ENCODE measurements around the gene KDF1.
"Not testable (repeated sequence)": the region's sequence is repeated elsewhere in the genome, so short reads cannot be mapped to it uniquely, and the experiment has no call there.

Gene KDF1

DNA sequence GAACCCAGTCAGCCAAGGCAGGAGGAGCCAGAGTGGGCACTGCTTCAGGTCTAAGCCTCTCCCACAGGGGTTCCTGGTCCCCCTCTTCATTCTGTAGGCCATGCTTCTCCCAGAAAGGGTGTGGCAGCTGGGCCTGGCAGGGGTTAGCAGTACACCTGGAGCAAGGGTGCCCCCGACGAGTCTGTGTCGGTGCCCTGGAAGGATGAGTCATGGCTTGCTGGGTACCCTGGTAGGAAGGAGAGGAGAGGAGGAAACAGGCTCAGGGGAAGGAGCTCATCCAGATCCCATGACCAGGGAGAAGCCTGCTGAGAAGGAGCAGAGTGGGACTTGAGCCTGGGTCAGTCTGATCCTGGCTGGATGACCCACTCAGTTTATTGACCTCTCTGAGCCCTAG is 10.3 kb downstream of the KDF1 start:
- Mint-ChIP-seq H3K36me3 (peaks cover 13% of the 10 kb centered on the region), H3K9me3 (no peaks in the 10 kb centered on the region), H3K4me3 (no peak overlapping the region), H3K4me1 (no peaks in the 10 kb centered on the region), H3K27me3 (no peaks in the 10 kb centered on the region), H3K27ac (no peak overlapping the region)

DNA sequence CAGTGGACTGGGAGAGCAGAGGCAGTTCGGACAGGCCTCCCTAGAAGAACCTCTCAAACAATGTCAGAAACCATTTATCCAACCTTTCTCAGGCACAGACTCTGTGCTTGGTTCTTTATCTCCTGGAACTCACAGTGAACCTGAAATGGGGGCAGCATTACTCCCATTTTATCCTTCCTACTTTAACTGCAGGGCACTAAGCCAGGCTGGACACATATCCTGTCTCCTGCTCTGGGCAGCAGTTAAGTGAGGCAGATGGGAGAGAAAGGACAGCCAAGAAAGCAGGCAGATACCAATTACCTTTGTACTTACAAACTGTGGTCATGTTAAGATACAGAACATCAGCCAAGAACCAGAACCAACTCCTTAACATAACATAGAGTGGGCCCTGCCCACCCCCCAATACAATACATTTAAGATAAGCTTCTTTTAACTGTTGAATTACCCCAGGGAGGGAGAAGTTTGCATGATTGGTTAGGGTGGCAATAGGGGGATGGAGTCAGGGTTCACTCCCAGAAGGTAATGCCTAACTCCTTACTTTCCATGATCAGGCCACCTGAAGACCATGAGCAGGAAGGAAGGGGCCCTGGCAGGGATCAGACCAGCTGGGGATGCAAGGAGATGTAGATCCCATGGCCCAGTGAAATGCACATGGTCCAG is 10.9 kb downstream of the KDF1 start:
- Mint-ChIP-seq H3K36me3 (peaks cover 13% of the 10 kb centered on the region), H3K9me3 (no peaks in the 10 kb centered on the region), H3K27ac (no peak overlapping the region), H3K4me1 (no peaks in the 10 kb centered on the region), H3K27me3 (no peaks in the 10 kb centered on the region), H3K4me3 (no peak overlapping the region)

DNA sequence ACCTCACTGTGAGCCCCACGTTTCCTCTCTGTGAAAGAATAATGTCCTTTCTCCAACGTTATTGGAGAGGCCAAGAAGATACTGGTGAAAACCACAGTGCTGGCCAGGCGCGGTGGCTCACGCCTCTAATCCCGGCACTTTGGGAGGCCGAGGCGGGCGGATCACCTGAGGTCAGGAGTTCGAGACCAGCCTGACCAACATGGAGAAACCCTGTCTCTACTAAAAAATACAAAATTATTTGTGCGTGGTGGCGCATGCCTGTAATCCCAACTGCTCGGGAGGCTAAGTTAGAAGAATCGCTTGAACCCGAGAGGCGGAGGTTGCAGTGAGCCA is 11.6 kb downstream of the KDF1 start:
- H3K27me3 Mint-ChIP-seq, H3K4me3 Mint-ChIP-seq, H3K4me1 Mint-ChIP-seq, H3K27ac Mint-ChIP-seq, H3K9me3 Mint-ChIP-seq: not testable (repeated sequence)
- peaks cover 11% of the 10 kb centered on the region for H3K36me3 Mint-ChIP-seq

DNA sequence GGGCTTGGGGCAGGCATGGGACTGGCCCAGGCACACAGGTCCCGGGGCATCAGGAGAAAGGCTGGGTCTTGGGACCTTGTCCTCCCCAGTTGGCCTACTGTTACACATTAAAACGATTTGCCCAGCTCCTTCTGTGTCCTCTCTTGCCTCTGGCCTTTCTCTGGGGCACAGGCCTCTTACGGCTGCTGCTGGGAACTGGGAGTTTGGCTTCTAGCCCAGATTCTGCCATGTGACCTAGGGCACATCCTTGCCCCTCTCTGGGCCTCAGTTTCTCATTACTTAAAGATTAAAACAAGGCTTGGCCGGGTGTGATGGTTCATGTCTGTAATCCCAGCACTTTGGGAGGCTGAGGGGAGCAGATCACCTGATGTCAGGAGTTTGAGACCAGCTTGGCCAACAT is 14.0 kb downstream of the KDF1 start:
- Mint-ChIP-seq H3K27ac (no peak overlapping the region), H3K27me3 (no peaks in the 10 kb centered on the region), H3K9me3 (no peaks in the 10 kb centered on the region), H3K4me1 (no peaks in the 10 kb centered on the region), H3K36me3 (peaks cover 11% of the 10 kb centered on the region), H3K4me3 (no peak overlapping the region)

DNA sequence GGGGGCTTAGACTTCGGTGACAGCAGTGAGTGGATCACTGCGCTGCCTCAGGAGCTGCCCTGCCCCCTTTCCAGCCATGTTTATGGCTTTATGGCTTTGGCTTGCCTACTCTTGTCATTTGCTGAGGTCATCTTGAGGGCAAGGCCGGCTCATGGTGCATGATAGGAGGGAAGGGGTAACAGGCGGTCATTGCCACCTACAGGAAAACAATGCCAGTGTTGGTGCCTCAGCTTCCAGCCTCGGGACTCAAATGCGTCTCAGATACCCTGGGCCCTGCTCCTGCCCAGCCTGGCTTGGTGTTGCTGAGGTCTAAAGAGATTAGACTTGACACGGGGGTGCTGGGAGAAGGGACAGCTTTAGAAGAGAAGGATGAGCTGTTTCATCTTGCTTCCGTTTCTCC is 14.5 kb downstream of the KDF1 start:
- no peak overlapping the region for H3K27ac Mint-ChIP-seq
- no peaks in the 10 kb centered on the region for H3K4me1 Mint-ChIP-seq
- no peak overlapping the region for H3K4me3 Mint-ChIP-seq
- H3K27me3 Mint-ChIP-seq: no peaks in the 10 kb centered on the region
- peaks cover 11% of the 10 kb centered on the region for H3K36me3 Mint-ChIP-seq
- H3K9me3 Mint-ChIP-seq: no peaks in the 10 kb centered on the region

DNA sequence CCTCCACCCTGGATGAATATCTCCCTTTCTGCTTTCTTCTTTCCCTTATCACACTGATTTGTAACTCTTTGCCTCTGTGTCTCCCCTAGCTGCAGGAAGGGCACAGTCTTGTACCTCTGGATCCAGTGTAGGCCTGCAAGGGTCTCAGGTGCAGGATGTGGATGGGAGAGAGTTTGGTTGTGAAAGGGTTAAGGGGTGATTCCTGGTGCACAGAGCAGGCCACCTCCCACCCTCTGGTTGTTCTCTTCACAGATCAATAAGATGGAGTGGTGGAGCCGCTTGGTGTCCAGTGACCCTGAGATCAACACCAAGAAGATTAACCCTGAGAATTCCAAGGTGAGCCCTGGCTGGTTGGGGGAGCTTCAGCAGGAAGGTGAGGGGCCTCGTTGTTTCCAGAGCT is 15.1 kb downstream of the KDF1 start:
- H3K27ac Mint-ChIP-seq: no peak overlapping the region
- H3K9me3 Mint-ChIP-seq: no peaks in the 10 kb centered on the region
- peaks cover 11% of the 10 kb centered on the region for H3K36me3 Mint-ChIP-seq
- H3K27me3 Mint-ChIP-seq: no peaks in the 10 kb centered on the region
- H3K4me1 Mint-ChIP-seq: no peaks in the 10 kb centered on the region
- no peak overlapping the region for H3K4me3 Mint-ChIP-seq

DNA sequence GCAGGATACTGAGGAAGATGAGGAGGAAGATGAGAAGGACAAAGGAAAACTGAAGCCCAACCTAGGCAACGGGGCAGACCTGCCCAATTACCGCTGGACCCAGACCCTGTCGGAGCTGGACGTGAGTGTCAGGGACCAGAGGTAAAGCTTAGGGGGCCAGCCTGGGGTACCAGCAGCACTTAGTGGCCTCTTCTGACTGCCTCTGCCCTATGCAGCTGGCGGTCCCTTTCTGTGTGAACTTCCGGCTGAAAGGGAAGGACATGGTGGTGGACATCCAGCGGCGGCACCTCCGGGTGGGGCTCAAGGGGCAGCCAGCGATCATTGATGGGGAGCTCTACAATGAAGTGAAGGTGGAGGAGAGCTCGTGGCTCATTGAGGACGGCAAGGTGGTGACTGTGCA is 17.6 kb downstream of the KDF1 start:
- Mint-ChIP-seq H3K27me3 (no peaks in the 10 kb centered on the region), H3K4me1 (no peaks in the 10 kb centered on the region), H3K9me3 (no peaks in the 10 kb centered on the region), H3K27ac (peak overlapping the region; percentile 51), H3K4me3 (no peak overlapping the region), H3K36me3 (peaks cover 9% of the 10 kb centered on the region)

DNA sequence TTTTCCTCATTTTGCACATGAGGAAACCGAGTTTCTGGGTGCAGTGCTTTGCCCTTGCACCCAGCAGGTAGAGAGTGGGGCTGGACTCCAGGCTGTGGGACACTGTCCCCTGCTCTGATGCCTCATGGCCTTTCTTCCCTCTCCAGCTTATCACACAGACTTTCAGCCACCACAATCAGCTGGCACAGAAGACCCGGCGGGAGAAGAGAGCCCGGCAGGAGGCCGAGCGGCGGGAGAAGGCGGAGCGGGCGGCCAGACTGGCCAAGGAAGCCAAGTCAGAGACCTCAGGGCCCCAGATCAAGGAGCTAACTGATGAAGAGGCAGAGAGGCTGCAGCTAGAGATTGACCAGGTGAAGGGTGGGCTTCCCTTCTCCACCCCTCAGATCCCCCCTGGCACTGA is 19.0 kb downstream of the KDF1 start:
- Mint-ChIP-seq H3K4me1 (no peaks in the 10 kb centered on the region), H3K4me3 (no peak overlapping the region), H3K27ac (no peak overlapping the region), H3K9me3 (no peaks in the 10 kb centered on the region), H3K27me3 (no peaks in the 10 kb centered on the region), H3K36me3 (peaks cover 9% of the 10 kb centered on the region)

DNA sequence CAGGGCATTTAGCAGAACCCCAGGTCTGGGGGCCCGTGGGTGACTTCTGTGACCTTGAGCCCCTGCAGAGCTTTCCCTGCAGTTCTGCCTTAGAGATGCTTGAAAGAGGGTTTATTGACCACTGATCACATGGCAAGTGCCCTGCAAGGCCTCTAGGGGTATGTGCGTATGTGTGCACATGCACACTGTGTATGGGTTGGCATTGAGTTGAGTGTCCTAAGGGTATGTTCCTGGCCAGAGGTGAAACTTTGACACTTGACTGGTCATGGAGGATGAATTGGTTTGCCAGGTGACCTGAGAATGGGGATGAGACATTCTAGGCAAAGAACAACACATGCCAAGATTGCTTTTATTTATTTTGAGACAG is 21.6 kb downstream of the KDF1 start:
- Mint-ChIP-seq H3K4me1 (no peaks in the 10 kb centered on the region), H3K36me3 (peaks cover 5% of the 10 kb centered on the region)

DNA sequence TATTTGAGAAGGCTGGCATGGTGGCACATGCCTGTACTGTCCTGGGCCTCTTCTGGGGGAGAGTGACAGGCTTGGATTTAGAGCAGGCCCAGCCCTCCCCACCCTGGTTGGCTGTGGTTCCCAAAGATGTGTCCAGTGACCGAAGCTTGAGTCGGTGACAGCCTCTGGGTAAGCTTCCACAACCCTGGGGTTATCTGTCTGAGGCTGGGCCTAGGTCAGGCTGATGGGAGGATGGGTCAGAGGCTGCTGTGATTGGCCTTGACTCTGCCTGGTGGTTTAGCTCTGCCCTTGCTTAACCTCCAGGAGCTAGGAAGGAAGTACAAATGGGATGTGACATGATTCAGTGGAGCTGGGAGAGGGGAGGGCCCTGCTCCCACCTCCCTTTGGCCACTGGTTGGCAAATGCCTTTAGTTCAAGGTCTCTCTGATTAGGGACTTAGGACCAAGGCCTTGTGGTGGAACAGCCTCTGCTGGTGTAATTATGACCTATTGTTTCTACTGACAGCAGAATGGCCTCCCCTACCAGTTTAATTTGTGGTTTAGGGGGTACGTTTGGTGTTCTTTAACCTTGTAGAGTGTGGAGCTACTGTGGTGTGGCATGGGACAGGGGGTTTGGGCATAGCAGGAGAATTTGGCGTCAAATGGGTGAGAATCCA is 22.1 kb downstream of the KDF1 start:
- no peaks in the 10 kb centered on the region for H3K27me3 Mint-ChIP-seq
- no peak overlapping the region for H3K4me3 Mint-ChIP-seq
- H3K9me3 Mint-ChIP-seq: no peaks in the 10 kb centered on the region
- no peak overlapping the region for H3K27ac Mint-ChIP-seq
- H3K36me3 Mint-ChIP-seq: peaks cover 5% of the 10 kb centered on the region
- H3K4me1 Mint-ChIP-seq: no peaks in the 10 kb centered on the region

More for the DNA sequence above, 21.6 kb downstream of the KDF1 start:
- Mint-ChIP-seq H3K27ac (no peak overlapping the region), H3K4me3 (no peak overlapping the region), H3K27me3 (no peaks in the 10 kb centered on the region), H3K9me3 (no peaks in the 10 kb centered on the region)

DNA sequence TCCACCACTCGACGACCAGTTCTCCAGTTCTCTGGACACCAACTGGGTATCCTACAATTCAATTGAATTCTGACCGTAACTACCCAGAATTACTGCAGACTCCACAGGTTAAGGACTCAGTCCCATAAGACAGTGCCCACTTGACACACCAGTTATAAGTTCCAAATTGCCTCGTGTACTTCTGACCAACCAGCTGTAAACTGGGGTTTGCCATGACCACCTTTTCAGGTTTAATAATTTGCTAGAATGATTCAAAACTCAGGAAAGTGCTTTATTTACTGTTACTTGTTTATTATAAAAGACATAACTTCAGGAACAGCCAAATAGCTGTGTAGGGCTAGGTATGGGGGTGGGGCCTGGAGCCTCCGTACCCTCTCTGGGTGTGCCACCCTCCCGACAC is 23.4 kb downstream of the KDF1 start:
- no peak overlapping the region for H3K27ac Mint-ChIP-seq
- H3K4me1 Mint-ChIP-seq: peaks cover 5% of the 10 kb centered on the region
- H3K36me3 Mint-ChIP-seq: peaks cover 4% of the 10 kb centered on the region
- H3K9me3 Mint-ChIP-seq: no peaks in the 10 kb centered on the region
- H3K4me3 Mint-ChIP-seq: no peak overlapping the region
- no peaks in the 10 kb centered on the region for H3K27me3 Mint-ChIP-seq

DNA sequence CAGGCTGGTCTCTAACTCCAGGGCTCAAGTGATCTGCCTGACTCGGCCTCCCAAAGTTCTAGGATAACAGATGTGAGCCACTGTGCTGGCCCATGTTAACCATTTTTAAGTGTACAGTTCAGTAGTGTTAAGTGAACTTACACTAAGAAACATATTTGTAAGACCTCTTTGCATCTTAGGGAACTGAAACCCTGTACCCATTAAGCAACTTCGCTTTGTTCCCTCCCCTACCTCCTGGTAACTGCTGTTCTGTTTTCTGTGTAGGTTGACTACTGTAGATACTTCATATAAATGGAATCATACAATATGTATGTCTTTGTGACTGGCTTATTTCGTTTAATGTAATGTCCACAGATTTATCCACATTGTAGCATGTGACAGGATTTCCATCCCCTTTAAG is 27.7 kb downstream of the KDF1 start:
- Mint-ChIP-seq H3K4me3 (no peak overlapping the region), H3K36me3 (peaks cover 10% of the 10 kb centered on the region), H3K9me3 (no peaks in the 10 kb centered on the region), H3K27me3 (no peaks in the 10 kb centered on the region), H3K4me1 (peaks cover 12% of the 10 kb centered on the region), H3K27ac (no peak overlapping the region)

DNA sequence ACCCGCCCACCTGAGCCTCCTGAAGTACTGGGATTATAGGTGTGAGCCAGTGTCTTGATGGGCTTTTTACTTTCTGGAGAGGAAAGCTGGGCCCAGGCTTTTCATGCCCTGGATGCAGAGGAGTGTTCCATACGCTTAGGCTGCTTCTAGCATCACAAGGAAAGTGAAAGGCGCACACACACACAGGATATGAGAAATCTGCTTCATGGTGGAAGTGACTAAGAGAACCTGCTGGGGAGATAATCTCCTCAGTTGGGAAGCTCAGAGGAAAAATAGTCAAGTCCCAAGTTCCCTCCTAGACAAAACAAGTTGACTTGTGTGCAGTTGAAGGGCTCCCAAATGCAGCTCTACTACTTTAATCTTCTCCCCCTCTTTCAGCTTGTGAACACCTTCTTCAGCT is 36.6 kb downstream of the KDF1 start:
- no peaks in the 10 kb centered on the region for H3K27me3 Mint-ChIP-seq
- H3K27ac Mint-ChIP-seq: peak overlapping the region; percentile 30
- H3K9me3 Mint-ChIP-seq: no peaks in the 10 kb centered on the region
- peaks cover 48% of the 10 kb centered on the region for H3K4me1 Mint-ChIP-seq
- peak overlapping the region; percentile 97 for H3K4me3 Mint-ChIP-seq
- H3K36me3 Mint-ChIP-seq: peaks cover 22% of the 10 kb centered on the region

DNA sequence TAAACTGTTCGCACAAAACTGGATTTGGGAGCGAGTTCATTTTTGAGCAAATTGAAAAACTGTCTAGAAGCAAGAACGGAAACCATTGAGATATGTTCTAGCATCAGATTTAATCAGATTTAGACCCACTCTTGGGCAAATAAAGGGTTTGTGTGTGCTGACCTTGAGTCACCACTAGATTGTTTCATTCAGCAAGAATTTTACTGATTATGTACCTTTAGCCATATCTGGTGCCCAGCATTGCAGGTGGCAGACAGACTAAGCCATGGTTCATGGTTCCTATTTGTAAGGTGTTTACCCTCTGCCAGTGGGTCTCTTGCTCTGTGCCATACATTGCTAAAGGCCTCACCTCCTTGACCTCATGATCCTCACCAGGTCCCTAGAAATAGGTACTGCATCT is 37.4 kb downstream of the KDF1 start:
- H3K27ac Mint-ChIP-seq: peak overlapping the region; percentile 92
- peaks cover 45% of the 10 kb centered on the region for H3K4me1 Mint-ChIP-seq
- peak overlapping the region; percentile 97 for H3K4me3 Mint-ChIP-seq
- H3K36me3 Mint-ChIP-seq: peaks cover 18% of the 10 kb centered on the region
- H3K9me3 Mint-ChIP-seq: no peaks in the 10 kb centered on the region
- no peaks in the 10 kb centered on the region for H3K27me3 Mint-ChIP-seq

DNA sequence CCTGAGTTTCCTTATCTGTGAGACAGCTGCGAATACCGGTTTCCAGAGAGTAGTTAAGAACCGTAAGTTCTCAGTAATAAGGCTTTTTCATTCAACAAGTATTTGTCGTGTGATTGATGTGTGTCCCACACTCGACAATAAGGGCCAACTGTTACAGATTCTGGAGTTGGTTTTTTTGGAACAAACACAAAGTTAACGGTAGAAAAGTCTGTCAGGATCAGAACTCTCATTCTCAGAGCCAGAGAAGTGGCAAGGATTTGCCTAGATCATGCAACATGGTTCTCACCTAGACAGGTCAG is 37.9 kb downstream of the KDF1 start:
- no peaks in the 10 kb centered on the region for H3K27me3 Mint-ChIP-seq
- peaks cover 15% of the 10 kb centered on the region for H3K36me3 Mint-ChIP-seq
- peak overlapping the region; percentile 97 for H3K4me3 Mint-ChIP-seq
- peak overlapping the region; percentile 92 for H3K27ac Mint-ChIP-seq
- H3K9me3 Mint-ChIP-seq: no peaks in the 10 kb centered on the region
- peaks cover 40% of the 10 kb centered on the region for H3K4me1 Mint-ChIP-seq

DNA sequence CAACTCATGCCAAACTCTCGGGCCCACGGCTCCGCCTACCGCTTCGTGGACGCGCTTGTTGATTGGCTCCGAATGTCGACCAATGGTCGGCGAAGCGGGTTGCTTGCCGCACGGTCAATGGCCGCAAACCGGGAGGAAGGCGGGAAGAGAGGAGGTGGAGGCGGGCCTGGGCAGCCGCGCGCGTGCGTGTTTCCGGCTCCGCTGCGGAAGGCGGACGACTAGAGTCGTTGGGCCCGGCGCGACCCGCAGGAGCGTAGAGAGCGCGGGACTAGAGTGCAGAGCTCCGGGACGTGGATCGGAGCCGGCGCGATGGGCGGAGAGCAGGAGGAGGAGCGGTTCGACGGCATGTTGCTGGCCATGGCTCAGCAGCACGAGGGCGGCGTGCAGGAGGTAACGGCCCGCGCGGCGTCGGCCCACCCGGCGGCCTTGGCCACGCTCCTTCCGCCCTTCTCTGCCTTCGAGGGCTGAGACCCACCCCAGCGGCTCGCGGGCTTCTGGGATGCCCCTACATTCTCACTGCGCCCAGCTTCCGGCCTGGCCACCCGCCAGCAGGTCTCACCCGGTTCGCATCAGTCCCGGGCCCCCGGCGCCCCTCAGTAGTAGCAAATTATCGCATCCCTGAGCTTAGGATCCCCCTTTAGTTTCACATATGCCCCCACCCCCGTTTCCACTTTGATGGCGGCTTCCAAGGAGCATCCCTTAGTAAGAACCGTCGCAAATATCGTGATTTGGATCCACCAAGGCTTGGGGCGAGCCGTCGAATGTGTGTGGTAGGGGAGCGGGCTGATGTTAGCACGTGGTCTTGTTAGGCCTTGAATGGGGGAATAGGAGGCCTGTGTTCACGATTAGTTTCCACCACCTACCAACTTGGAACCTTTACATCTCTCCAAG is 38.5 kb downstream of the KDF1 start, which contains the start of gene NUDC:
NUDC (plus strand) TSS at position 204 of the 891 bp plus-strand sequence; CDS start at position 310, 106 bp downstream.
- Mint-ChIP-seq H3K4me3 (peak within 1 kb of the TSS; percentile 97), H3K36me3 (peaks cover 12% of the 10 kb centered on the region), H3K27ac (peak within 1 kb of the TSS; percentile 98), H3K4me1 (peaks cover 36% of the 10 kb centered on the region), H3K9me3 (no peaks in the 10 kb centered on the region), H3K27me3 (no peaks in the 10 kb centered on the region)

Data from activated naive CD4-positive, alpha-beta T cell treated with anti-CD3 and anti-CD28 coated beads, Interleukin-2, amount 50 U/mL, for 24 hours (primary cell).